ENCODE data around the gene PDZD11. TPM values are rescaled to one million over a fixed set of nuclear protein-coding genes. Genes with fewer than 3 reads are reported as not detected.

PDZD11 gene
- total and polyA plus RNA-seq, 9 of the 15 experiments (the other 6 are each of a cell fraction or from before 2014, with no cell fraction given) = 21.9 to 109 (median 36.4) TPM

DNA sequence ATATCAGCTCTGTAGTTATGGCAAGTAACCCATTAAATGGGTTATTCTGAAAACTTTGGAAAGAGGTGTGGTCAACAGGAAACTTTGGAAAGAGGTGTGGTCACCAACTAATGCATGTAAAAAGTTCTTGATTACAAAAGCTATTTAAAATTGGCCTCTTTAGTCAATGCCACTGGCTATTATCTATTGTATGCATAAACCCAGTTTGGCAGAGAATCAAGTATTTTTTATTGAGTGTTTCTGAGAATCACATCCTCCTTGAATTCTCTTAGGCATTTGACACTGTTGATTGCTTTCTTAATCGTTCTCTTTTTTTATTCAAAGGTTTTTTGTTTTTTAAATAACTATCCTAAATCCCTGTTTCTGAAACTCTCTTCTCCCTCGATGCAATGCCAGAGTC, 37.2 kb downstream of the PDZD11 start:
- TF ChIP-seq, protein P1, sequence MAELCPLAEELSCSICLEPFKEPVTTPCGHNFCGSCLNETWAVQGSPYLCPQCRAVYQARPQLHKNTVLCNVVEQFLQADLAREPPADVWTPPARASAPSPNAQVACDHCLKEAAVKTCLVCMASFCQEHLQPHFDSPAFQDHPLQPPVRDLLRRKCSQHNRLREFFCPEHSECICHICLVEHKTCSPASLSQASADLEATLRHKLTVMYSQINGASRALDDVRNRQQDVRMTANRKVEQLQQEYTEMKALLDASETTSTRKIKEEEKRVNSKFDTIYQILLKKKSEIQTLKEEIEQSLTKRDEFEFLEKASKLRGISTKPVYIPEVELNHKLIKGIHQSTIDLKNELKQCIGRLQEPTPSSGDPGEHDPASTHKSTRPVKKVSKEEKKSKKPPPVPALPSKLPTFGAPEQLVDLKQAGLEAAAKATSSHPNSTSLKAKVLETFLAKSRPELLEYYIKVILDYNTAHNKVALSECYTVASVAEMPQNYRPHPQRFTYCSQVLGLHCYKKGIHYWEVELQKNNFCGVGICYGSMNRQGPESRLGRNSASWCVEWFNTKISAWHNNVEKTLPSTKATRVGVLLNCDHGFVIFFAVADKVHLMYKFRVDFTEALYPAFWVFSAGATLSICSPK (IDR thresholded peaks at IDR 0.05; ENCODE audit: borderline replicate concordance) = no peak
- no peak for TF ChIP-seq HMG20A (CRISPR knock-in tag; conservative IDR thresholded peaks at IDR 0.05)
- no peak overlapping the region for H3K9ac ChIP-seq (ENCODE audit: insufficient read depth in 1 of 2, low read depth in 2 of 2, low read length in 2 of 2)
- H3K36me3 ChIP-seq (ENCODE audit: control insufficient read depth, insufficient read depth, low read length) = no peaks in the 10 kb centered on the region
- in situ Hi-C loops (cut with MboI) (no loop called here), intact Hi-C loops (cut with micrococcal nuclease) (no loop called here)
- POLR2A ChIA-PET = no interaction called here
- no peak overlapping the region for H3K27ac ChIP-seq (ENCODE audit: extremely low read depth, low read depth, low read length)
- H3K27me3 ChIP-seq (ENCODE audit: control insufficient read depth in 2 of 2, insufficient read depth in 2 of 2, low read length in 2 of 2) = peaks cover under 1 to 2% of the 10 kb centered on the region in 2 experiments; a peak in 4 of 5 replicates
- no peak overlapping the region for H2AFZ ChIP-seq (ENCODE audit: low read depth, low read length)
- ATAC-seq (no peak), DNase-seq (ENCODE audit: extremely low read depth in 1 of 4, low spot score in 3 of 4) (no peak), FAIRE-seq (no peak)
- H4K20me1 ChIP-seq (replicated peaks; ENCODE audit: control insufficient read depth, insufficient read depth, low read length) = no peaks in the 10 kb centered on the region; the same call in 1 of the 2 replicates
- no peaks in the 10 kb centered on the region for H3K9me3 ChIP-seq (replicated peaks; ENCODE audit: control insufficient read depth, insufficient read depth, low read depth, low read length)
- H3K79me2 ChIP-seq (ENCODE audit: control insufficient read depth, insufficient read depth, low read length) = no peaks in the 10 kb centered on the region
- BruUV-seq (replicated peaks) = no TSS peak
- no peaks in the 10 kb centered on the region for H3K9me1 ChIP-seq (ENCODE audit: control insufficient read depth, insufficient read depth, low read length)
- H3K4me1 ChIP-seq (replicated peaks in 1 of 2; ENCODE audit: control insufficient read depth in 2 of 2, insufficient read depth in 2 of 2, low read length in 2 of 2) = no peaks in the 10 kb centered on the region
- H3K4me3 ChIP-seq = no peak overlapping the region
- CTCF ChIA-PET (ENCODE audit: low intra/inter-chr PET ratio) = no interaction called here
- WGBS (ENCODE audit: insufficient coverage, low coverage, missing lambda C conversion rate) = 0% methylated on average over 2 of the region's 2 CpGs
- H3K4me2 ChIP-seq (ENCODE audit: insufficient read depth, low read length) = no peak overlapping the region

DNA sequence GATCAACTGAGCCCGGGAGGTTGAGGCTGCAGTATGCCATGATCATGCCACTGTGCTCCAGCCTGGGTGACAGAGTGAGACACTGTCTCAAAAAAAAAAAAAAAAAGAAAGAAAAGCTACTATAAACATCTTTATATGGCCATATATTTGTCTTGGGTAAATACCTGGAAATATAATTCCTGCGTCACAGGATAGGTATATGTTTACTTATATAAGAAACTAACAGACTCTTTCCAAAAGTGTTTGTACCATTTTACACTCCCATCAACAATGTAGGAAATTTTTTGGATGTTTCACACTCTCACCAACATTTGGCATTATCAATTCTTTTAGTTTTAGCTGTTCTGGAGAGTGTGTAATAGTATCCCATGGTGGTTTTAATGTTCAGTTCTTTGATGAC, 42.5 kb downstream of the PDZD11 start:
- WGBS (ENCODE audit: insufficient coverage, low coverage, missing lambda C conversion rate) = 0% methylated on average over 2 of the region's 2 CpGs
- Histone ChIP-seq H3K4me1 (replicated peaks in 1 of 2; ENCODE audit: control insufficient read depth in 2 of 2, insufficient read depth in 2 of 2, low read length in 2 of 2) (no peaks in the 10 kb centered on the region), H4K20me1 (replicated peaks; ENCODE audit: control insufficient read depth, insufficient read depth, low read length) (no peaks in the 10 kb centered on the region), H3K79me2 (ENCODE audit: control insufficient read depth, insufficient read depth, low read length) (no peaks in the 10 kb centered on the region), H3K4me2 (ENCODE audit: insufficient read depth, low read length) (no peak overlapping the region), H3K9me1 (ENCODE audit: control insufficient read depth, insufficient read depth, low read length) (no peaks in the 10 kb centered on the region), H3K9me3 (replicated peaks; ENCODE audit: control insufficient read depth, insufficient read depth, low read depth, low read length) (no peaks in the 10 kb centered on the region), H3K27me3 (ENCODE audit: control insufficient read depth in 2 of 2, insufficient read depth in 2 of 2, low read length in 2 of 2) (peaks cover 0 to 5% of the 10 kb centered on the region in 2 experiments; a peak in 2 of 5 replicates), H3K36me3 (ENCODE audit: control insufficient read depth, insufficient read depth, low read length) (no peaks in the 10 kb centered on the region), H2AFZ (ENCODE audit: low read depth, low read length) (no peak overlapping the region), H3K4me3 (no peak overlapping the region), H3K9ac (ENCODE audit: insufficient read depth in 1 of 2, low read depth in 2 of 2, low read length in 2 of 2) (no peak overlapping the region), H3K27ac (ENCODE audit: extremely low read depth, low read depth, low read length) (no peak overlapping the region)
- ATAC-seq = no peak
- intact Hi-C loops (cut with micrococcal nuclease) (no loop called here), in situ Hi-C loops (cut with MboI) (no loop called here)
- no peak for DNase-seq (ENCODE audit: extremely low read depth in 1 of 4, low spot score in 3 of 4)
- no TSS peak for BruUV-seq (replicated peaks)
- ChIA-PET CTCF (ENCODE audit: low intra/inter-chr PET ratio) (no interaction called here), POLR2A (no interaction called here)
- FAIRE-seq = no peak
- TF ChIP-seq, protein P2, sequence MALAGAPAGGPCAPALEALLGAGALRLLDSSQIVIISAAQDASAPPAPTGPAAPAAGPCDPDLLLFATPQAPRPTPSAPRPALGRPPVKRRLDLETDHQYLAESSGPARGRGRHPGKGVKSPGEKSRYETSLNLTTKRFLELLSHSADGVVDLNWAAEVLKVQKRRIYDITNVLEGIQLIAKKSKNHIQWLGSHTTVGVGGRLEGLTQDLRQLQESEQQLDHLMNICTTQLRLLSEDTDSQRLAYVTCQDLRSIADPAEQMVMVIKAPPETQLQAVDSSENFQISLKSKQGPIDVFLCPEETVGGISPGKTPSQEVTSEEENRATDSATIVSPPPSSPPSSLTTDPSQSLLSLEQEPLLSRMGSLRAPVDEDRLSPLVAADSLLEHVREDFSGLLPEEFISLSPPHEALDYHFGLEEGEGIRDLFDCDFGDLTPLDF (CRISPR knock-in tag; IDR thresholded peaks at IDR 0.05) = no peak
